Globus pallidus (tissue), 1 donor: ENCODE measurements around the gene CCDC24.

Experiments used
- DNase-seq: peaks from one replicate; pipeline ENCODE4 v3.0.0-alpha.2; 2015; ENCODE audit warnings: low spot score

Gene CCDC24

GRCh38 chr1:43997295-43997999, 6.0 kb downstream of the CCDC24 start:
- DNase-seq: no peak

- no peak for DNase-seq
These were observed 6.6 kb downstream of the CCDC24 start for GRCh38 chr1:43998000-43998378.

- DNase-seq: no peak
These were observed 8.1 kb downstream of the CCDC24 start for GRCh38 chr1:43999455-43999854.

- DNase-seq: no peak
These were observed 8.8 kb downstream of the CCDC24 start for GRCh38 chr1:44000122-44000665.

- DNase-seq: no peak
These were observed 10.8 kb downstream of the CCDC24 start for GRCh38 chr1:44002165-44002564.

GRCh38 chr1:44002606-44003157, 11.3 kb downstream of the CCDC24 start:
- DNase-seq: no peak

GRCh38 chr1:44008259-44008658, 16.9 kb downstream of the CCDC24 start:
- no peak for DNase-seq

- DNase-seq: peak; percentile 96
These were observed 19.6 kb downstream of the CCDC24 start for GRCh38 chr1:44010935-44011471.

- no peak for DNase-seq
These were observed 21.0 kb downstream of the CCDC24 start for GRCh38 chr1:44012404-44012803.

GRCh38 chr1:44012941-44013609, 21.7 kb downstream of the CCDC24 start:
- peak; percentile 76 for DNase-seq

GRCh38 chr1:44013949-44014348, 22.6 kb downstream of the CCDC24 start:
- peak; percentile 69 for DNase-seq

- DNase-seq: peak; percentile 62
These were observed 23.1 kb downstream of the CCDC24 start for GRCh38 chr1:44014365-44015104.

- DNase-seq: no peak
These were observed 23.8 kb downstream of the CCDC24 start for GRCh38 chr1:44015206-44015605.

- peak; percentile 67 for DNase-seq
These were observed 24.9 kb downstream of the CCDC24 start for GRCh38 chr1:44016041-44016889.

GRCh38 chr1:44016890-44017400, 25.5 kb downstream of the CCDC24 start:
- DNase-seq: peak; percentile 64

- DNase-seq: peak; percentile 82
These were observed 28.1 kb downstream of the CCDC24 start for GRCh38 chr1:44019466-44019948.

GRCh38 chr1:44020464-44020863, 29.1 kb downstream of the CCDC24 start:
- DNase-seq: no peak

GRCh38 chr1:44021156-44021555, 29.8 kb downstream of the CCDC24 start:
- DNase-seq: no peak

GRCh38 chr1:44021581-44022321, 30.4 kb downstream of the CCDC24 start:
- DNase-seq: no peak
